T-helper 1 cell treated with Interleukin-12 subunit alpha and Interleukin-12 subunit beta and Interleukin-4 antibody, amounts not matched to agents 30 ng/mL and 1 ng/mL, for 36 hours (primary cell): Measurements from ENCODE around the gene CSN1S1. TPM values are rescaled to one million over a fixed set of nuclear protein-coding genes. Genes with fewer than 3 reads are reported as not detected.
"Not testable (repeated sequence)": the region's sequence is repeated elsewhere in the genome, so short reads cannot be mapped to it uniquely, and the experiment has no call there.

Experiments used
- intact Hi-C: fragments of 100-400 bp; cut with micrococcal nuclease; formaldehyde crosslinking; loops from one replicate; pipeline ENCODE4 v1.15.1; 2024
- total RNA-seq: library from RNA; stranded (reverse); gene quantifications from 2 replicates; pipeline ENCODE4 v1.2.3, GENCODE V29; 2022

Gene CSN1S1, protein sequence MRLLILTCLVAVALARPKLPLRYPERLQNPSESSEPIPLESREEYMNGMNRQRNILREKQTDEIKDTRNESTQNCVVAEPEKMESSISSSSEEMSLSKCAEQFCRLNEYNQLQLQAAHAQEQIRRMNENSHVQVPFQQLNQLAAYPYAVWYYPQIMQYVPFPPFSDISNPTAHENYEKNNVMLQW
- total RNA-seq = not detected in 2 replicates

DNA sequence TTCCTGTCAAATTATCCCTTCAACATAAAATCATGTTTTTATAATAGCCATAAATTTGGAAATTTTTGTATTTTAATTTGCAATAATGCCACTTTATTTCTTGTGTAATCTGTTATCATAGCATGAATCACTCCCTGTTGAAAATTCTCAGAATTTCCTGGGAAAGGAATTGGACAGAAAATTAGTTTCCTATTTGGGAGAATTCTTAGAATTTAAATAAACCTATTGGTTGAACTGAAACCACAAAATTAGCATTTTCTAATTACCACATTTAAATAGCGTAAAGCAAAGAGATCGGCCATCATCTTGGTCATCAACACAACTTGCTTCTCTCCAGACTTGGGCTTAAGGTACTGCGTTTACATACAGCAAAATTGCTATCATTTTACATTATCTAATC lies at the start of gene CSN1S1:
CSN1S1 (plus strand) TSS at position 301 of the 400 bp plus-strand sequence. CDS start 1,488 bp downstream, outside the sequence.
- intact Hi-C loops = no loop called here

DNA sequence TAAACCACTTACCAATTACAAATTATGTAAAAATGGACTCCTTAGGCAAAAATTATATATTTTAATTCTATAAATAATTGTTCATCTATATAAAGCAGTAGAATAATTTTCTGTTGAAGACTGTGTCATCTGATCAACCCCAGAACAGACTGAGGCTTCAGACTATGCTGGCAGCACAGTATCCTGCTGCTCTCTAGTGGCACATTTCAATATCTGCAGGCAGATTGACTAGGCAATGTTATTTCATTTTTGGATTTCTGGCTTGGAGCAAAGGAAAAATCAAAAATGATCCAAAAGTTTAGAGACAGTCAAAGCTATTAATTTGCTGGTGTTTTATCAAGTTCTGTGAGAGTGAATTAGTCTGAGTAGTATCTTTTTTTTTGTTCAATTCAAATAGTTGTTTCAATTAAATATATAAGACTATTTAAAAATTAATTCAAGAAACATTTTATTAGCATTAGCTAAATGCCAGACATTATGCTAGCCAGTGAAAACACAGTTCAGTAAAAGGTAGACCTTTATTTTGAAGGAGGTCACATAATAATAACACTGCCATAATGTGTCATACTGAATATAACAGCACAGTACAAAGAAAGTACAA lies 49.6 kb upstream of the CSN1S1 start:
- intact Hi-C loops = loop anchor here (1.0 to 2.0 kb wide), 6 partner anchors 58 to 1383 kb away; no protein-coding TSS in a partner anchor

DNA sequence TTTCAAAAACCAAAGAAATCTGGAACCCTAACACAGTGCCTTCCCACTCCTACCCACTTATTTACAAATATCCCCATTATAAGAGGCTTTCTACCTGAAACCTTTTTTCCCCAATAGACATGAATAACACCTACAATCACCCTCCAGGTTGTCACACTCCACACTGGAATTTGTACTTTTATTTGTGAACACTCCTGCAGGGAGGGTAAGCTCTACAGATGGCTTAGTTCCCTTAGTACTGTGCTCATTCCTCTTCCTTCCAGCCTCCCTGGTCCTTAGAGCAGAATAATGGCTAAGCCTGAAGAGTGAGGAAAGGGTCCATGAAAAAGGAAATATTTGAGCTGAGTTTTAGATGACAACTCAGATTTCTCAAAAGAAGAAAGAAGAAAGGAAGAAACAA lies 48.7 kb upstream of the CSN1S1 start:
- intact Hi-C loops = loop anchor here (1.0 kb wide), 1 partner anchor 32 kb away; no protein-coding TSS in a partner anchor

DNA sequence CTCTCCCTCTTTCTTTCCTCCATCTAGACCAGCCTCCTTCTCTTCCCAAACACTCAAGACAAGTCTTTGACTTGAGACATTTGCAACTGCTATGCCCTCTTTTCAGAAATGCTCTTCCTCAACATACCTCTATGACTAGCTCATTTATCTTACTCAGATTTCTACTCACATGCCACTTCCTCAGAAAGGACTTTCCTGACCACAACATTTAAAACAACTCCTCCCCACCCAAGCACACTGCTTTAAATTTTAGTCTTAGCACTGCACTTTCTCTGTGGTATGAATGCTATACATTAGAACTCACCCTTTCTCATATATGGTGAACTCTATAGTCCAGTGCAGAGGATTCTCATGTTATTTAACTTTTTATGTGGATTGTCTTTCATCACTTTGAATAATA lies 42.5 kb upstream of the CSN1S1 start:
- intact Hi-C loops = no loop called here

DNA sequence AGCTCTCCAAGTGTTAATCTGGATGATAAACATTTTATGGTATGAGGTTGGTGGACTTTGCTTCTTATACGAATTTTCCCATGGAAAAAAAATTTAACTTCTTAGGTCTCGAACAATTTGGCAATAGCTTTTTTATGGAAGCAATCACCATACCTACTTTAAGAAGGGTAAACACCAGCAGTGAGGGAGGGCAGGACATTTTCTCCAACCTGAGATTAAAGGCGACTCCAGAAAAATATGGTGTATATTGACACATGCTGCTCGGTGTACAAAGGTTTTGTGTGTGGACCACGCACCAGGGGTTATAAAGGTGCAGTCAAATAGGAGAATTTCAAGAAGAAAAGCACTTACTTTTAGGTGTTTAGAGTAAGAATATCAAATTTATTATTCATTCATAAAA lies 36.7 kb upstream of the CSN1S1 start:
- intact Hi-C loops = no loop called here

DNA sequence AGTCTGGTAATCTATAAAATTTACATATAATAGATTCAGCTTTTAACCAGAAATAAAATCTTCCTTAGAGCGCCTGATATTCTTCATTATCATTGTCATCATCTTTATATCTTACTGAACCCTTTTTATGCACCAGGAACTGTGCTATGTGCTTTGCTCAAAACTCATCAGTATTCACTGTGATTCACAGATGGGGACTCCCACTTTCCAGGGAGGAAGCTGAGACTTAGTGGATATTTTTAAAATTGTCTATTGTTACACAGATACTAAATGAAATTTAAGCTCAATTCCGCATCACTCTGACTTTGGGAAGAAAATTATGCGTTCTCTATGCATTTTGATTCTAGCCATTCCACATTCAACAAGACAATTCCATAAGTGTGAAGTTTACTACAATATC lies 36.1 kb upstream of the CSN1S1 start:
- intact Hi-C loops = no loop called here

DNA sequence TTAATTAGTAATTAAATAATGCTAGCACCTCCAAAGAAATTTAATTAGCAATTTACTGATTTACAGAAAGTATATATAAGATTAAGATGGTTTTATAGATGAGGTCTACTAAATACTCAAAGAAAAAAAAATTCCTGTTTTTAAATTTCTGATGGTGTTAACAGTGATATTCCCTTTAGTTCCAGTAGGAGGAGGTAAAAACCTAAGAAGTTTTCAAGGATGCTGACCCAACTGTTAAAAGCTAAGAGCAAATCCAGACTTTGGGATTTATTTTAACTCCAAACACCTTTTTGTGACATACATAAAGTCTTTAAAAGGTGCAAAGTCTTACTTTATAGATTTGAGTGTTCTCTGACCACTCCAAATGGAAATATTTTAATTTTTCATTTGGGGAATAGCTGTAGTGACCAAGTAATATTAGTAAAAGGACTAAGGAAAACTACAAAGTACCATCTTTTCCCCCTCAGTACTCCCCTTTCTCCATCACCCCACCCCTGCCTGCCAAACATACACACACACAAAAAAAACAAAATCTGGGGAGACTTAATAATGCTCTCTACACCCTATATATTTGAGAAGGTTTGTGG lies 34.2 kb upstream of the CSN1S1 start:
- intact Hi-C loops = no loop called here

DNA sequence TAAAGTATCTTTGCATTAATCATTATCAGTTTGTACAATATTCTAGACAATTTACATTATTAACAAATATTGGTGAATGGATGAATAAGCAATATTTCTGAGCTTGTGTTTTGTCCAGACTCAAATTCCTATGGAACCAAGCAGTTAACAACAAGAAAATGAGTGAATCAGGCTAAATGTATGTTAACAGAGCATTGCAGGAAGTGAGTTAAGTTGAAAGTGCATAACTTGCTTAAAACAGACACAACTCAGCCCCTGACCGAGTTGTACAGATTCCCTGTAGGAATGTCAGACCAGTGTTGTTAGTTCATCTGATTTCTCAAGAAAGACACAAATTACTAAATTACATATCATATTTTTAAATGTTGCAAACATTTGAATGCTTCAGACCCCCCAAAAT lies 23.7 kb upstream of the CSN1S1 start:
- intact Hi-C loops = no loop called here

DNA sequence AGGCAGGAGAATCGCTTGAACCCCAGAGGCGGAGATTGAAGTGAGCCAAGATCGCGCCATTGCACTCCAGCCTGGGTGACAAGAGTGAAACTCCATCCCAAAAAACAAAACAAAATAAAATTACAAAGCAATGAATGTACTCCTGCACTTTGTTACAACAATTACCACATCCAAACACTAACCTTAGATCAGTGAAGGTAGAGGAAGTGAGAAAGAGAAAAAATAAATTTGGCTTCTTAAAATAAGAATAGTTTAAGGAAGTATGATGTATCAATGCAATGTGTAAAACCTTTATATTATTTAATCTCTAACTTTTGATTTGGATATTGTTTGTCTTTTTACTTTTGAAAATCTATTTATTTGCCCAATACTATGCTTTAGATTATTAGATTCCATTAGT lies 21.7 kb upstream of the CSN1S1 start:
- intact Hi-C loops = no loop called here

DNA sequence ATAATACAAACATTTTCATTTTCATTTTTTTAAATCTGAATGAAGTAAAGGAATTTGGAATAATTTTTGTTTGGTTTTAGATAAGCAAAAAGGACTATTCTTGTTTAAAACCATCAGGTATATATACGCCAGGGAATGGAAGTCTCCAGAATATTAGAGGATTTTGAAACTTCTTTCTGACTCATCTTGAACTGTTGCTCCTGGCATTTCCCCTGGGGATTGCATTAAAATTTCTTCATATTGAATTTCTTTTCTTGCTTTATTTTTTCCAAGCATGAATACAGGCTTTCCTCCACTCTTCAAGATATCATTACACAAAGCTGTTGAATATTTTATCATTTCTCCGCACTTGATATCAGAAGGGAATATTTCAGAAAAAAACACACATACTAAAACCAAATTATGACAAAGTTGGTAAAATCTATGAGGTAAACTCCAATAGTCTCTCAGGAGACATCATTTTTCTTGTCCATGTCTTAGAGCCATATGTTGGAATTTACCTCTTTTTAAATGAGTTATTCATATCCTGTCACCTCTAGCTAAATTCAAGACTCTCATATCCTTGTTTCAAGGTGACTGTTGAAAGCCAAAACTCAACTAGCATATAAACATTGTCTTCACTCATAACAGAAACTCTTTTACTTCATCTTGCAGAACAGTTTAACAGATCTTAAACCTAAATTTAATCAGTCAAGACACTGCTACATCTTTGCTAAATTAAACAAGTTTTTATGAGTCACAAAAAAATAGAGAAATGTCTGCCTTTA lies 20.7 kb upstream of the CSN1S1 start:
- intact Hi-C loops = no loop called here

DNA sequence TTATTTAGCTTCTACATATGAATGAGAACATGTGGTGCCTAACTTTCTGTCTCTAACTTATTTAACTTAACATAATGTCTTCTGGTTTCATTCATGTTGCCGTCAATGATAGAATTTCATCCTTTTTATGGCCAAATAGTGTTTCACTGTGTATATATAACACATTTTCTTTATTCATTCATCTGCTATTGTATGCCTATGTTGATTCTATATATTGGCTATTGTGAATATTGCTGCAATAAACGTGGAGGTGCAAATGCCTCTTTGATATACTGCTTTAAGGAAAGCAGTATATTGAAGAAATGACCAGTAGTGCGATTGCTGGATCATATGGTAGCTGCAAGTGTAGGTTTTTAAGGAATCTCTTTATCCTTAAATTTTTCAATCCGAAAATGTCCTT lies 10.0 kb upstream of the CSN1S1 start:
- intact Hi-C loops = no loop called here

DNA sequence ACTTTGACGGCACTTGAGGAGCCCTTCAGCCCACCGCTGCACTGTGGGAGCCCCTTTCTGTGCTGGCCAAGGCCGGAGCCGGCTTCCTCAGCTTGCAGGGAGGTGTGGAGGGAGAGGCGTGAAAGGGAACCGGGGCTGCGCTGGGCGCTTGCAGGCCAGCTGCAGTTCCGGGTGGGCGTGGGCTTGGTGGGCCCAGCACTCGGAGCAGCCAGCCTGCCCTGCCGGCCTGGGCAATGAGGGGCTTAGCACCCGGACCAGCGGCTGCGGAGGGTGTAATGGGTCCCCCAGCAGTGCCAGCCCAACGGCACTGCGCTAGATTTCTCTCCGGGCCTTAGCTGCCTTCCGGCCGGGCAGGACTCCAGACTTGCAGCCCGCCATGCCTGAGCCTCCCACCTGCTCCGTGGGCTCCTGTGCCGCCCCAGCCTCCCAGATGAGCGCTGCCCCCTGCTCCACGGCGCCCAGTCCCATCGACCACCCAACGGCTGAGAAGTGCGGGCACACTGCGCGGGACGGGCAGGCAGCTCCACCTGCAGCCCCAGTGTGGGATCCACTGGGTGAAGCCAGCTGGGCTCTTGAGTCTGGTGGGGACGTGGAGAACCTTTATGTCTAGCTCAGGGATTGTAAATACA lies 7.0 kb upstream of the CSN1S1 start:
- intact Hi-C loops = not testable (repeated sequence)

DNA sequence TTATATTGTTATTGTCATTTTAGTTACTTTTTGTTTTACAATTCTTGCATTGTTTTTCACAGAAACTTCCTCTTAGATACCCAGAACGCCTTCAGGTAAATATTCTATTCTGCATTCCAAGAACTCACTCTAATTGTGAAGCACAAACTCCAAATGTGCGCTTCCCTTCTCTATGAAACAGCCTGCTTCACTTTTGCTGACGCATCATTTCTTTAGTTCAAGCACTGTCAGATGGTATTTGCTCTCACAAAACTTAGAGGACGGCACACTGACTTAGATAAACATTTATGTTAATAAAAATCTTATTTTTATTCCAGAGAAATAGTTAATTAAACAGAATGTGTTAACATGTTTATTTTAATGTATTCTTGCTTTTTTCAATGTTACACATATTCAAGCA lies 3.3 kb downstream of the CSN1S1 start:
- intact Hi-C loops = no loop called here

DNA sequence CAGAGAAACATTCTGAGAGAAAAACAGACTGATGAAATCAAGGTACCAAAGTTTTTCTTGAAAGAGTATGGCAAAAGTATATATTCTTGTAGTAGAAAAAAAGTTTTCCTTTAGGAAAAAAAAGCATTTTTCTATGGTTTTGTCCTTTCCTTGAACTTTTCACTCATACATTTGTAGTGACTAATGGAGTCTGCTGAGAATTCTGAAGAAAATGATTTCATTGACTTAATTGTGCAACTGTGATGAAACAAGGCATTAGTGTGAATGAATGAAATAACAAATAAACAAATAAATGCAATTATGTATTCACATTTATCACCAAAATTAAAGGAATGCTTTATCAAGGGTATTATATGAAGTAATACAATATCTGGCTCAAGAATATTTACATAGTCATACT lies 5.7 kb downstream of the CSN1S1 start:
- intact Hi-C loops = no loop called here

DNA sequence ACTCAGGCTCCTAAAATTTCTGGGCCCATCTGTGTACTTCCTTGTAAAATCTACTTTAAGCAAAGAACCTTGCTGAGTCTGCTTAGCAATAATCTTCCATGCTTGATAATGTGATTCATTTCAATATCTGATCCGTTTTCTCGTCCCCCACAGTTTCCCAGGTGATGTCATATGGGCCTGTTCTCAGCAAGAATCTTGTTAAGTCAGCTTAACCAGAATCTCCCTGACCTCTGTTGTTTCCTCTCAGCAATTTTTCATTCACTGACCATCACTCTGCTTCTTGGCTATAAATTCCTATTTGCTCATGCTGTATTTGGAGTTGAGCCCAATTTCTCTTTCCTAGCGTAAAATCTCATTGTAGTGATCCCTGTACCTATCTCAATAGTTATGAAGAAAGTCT lies 20.7 kb downstream of the CSN1S1 start:
- intact Hi-C loops = no loop called here

DNA sequence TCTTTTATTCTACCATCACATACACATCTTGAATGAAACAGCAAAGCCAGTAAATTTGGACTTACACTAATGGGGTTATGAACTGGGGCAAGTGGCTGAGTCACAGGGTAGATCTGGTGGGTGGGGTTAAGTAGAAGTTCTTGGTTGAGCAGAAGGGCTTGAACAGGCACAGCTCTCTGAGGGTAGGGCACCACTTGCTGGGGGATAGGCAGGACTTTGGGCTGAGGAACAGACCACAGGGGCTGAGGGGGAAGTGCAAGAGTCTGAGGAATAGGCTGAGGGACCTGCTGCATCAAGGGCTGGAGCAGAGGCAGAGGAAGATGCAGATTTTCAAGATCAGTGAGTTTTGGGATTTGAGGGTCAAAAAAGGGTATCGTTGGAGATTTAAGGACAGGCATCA lies 26.3 kb downstream of the CSN1S1 start:
- intact Hi-C loops = no loop called here

DNA sequence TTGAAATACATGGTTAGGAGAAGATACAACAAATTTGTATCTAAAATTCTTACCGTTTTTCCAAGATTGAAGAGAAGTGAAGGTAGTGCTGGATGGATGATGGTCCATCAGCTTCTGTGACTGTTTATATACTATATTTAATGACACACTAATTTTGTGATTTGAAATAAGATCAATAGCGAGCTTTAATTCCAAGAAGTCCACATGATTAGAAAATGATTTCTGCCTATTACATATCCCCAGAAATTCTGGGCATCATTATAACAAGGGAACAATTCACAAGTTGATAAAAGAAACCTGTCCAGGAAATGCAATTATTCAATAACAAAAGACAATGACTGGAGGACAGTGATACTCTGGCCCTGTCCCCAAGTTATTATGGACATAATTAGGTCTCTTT lies 34.8 kb downstream of the CSN1S1 start, which contains the start of gene CSN2:
CSN2 (minus strand) TSS at position 101 of the 400 bp plus-strand sequence. CDS start 4,733 bp downstream, outside the sequence.
- intact Hi-C loops = no loop called here

DNA sequence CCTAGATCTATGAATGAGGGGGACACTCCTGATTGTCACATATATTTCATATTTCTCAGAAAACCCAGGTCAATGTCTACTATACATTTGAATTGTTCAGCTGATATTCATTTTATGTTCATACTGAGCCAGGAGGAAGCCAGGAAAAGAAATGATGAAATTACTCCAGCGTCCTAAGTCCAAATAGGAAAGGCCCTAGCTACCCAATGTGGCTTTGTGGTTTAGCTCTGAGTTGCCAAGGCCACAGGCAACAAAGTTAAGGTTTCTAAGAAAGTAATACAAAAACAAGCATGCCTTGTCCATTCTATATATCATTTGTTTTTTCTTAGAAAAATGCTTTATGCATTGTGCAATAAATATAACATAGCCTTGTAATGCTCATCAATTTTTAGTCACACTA lies 39.2 kb downstream of the CSN1S1 start:
- intact Hi-C loops = no loop called here

DNA sequence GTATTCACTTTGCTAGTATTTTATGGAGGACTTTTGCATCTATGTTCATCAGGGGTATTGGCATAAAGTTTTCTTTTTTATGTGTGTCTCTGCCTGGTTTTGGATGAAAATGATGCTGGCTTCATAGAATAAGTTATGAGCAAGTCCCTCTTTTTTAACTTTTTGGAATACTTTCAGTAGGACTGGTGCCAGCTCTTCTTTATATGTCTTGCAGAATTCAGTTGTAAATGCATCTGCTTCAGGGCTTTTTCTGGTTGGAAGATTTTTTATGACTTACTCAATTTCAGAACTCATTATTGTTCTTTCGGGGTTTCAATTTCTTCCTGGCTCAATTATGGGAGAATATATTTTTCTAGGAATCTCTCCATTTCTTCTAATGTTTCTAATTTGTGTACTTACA lies 43.8 kb downstream of the CSN1S1 start:
- intact Hi-C loops = no loop called here

DNA sequence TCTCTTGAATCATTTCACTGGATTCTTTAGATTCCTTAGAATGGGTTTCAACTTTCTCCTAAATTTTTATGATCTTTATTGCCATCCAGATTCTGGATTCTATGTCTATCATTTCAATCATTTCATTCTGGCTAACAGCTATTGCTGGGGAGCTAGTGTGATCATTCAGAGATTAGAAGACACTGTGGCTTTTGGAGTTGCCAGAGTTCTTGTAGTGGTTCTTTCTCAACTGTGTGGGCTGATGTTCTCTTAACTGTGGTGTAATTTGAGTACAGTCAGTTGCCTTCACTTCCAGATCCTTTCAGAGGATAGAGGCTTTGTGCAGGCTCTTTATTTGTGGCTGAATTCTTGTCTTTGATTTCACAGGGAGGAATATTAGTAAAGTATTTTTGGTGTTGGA lies 46.7 kb downstream of the CSN1S1 start:
- intact Hi-C loops = no loop called here

DNA sequence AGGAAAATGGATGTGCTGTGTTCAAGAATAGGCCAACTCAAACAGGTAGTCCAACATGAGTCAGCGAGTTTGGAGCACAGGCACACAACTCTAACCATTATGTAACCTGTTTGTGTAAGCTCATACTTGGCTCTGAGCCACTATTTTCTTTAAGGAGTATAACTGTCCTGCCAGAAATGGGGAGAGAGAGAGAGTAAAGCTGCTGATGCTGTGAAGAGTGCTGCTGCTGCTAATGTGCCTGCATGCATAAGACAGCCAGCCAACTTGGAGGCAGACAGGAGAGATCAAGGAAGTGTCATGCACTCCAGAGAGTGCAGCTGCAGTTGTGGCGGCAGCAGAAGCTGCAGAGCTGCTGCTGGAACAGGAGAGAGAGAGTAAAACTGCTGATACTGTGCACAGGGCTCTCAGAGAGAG lies 53.2 kb downstream of the CSN1S1 start:
- intact Hi-C loops = no loop called here

DNA sequence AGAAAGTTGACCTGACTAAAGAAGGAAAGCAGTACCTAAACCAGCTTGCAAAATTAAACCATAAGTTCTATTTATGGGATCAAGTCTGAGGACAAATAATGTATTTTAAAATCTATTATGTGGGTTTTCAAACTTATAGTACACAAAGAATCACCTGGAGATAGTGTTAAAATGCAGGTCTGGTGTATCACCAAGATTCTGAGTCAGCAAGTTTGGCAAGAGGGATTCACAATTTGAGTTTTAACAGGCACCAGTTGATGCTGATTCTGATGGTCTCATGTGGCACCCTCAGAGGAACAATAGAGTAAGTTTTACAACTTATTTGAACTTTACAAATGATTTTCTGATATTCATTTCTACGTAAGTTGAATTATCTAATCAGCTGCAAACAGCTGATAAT lies 55.8 kb downstream of the CSN1S1 start:
- intact Hi-C loops = no loop called here
